Fibroblast of skin of back (primary cell): ENCODE measurements around the gene PDE10A.
"Not testable (repeated sequence)": the region's sequence is repeated elsewhere in the genome, so short reads cannot be mapped to it uniquely, and the experiment has no call there.

ENCODE experiments used
- DNase-seq: peaks from one replicate; pipeline ENCODE4 v3.0.0-alpha.2; 2013

The PDE10A gene

GRCh38 chr6:165545806-165546205 lies 117.2 kb downstream of the PDE10A start:
- no peak for DNase-seq

GRCh38 chr6:165543781-165544180 lies 119.3 kb downstream of the PDE10A start:
- no peak for DNase-seq

DNA sequence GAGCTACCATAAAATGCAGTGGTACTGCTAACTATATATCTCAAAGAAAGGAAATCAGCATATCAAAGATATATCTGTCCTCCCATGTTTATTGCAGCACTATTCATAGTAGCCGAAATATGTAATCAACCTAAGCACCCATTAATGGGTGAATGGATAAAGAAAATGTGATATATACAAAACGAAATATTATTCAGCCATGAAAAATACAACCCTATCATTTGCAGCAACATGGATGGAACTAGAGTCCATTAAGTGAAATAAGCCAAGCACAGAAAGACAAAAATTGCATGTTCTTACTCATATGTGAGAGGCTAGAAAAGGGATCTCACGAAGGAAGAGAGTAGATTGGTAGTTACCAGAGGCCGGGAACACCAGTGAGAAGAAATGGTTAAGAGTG lies 126.1 kb downstream of the PDE10A start:
- DNase-seq: no peak

DNA sequence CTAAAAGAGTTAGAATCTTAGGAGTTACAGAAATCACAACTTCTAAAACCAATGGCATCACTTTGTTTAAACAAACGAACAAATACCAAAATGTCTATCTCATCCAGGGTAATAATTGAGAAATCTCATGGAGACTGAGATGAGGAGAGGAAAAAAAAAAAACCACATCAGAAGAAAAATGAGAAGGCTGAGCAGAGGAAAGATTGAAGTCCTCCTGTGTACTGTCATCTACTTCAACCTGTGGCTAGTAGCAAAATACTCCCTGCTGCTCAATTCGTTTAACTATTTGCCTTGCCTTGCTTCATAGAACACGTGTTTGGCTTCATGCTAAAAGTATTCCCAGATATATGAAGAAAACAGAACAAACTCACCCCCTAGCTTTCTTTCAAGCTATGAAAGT lies 143.7 kb downstream of the PDE10A start:
- DNase-seq: no peak

DNA sequence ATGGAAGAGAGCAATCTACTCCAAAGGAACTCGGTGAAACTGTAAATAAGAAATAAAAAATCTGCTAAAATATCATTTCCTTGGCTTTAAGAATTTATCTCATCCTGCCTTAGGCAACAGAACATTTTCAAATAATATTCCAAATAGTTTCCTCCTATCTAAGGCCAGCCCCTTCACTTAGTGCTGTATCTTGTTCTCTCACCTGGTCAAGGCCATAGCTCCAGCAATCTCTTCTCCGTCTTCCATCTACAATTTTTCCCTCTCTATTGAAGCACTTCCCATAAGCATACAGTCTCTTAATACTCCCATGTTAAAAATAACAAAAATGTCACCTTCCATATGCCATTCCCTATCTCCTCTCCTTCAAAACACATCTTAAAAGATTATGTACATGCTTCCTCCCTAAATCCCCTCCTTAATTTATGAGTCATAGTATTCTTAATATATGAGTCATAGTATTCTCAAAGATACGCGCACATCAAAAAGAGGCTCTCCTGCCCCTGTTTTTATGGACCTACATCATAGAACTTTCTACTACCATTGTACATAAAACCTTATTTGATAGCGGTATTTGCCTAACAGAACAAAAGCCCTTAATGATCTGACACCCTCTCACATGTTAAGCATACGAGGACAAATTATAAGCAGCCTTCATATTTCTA lies 146.9 kb downstream of the PDE10A start:
- DNase-seq: peak; percentile 32

DNA sequence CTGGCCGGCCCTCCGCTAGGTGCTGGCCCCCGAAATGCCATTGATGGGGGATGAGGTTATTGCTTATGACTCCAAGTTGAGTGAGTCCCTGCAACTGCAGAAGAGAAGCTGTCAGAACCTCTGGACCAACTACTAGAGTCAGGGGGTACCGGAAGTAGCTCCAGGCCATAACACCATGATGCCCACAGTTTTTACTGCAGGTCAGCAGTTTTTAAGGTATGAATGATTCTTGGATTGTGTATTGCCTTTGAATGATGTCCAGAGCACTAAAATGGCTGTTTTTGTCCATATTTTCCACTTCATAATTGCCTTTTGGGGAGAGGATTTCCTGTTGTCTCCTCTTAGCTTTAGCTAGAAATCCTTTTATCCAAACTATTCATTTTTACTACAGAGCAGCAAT lies 148.4 kb downstream of the PDE10A start:
- no peak for DNase-seq

DNA sequence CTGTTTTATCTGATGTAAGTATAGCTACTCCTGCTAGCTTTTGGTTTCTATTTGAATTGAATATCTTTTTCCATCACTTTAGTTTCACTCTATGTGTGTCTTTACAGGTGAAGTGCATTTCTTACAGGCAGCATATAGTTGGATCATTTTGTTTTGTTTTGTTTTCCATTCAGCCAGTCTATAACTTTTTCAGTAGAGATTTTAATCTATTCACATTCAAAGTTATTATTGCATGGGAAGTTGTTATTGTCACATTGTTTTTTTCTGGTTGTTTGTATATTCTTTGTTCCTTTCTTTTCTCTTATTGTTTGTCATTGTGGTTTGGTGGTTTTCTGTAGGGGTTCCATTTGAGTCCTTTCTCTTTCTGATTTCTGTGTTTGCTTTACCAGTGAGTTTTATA lies 151.2 kb downstream of the PDE10A start:
- DNase-seq: no peak

DNA sequence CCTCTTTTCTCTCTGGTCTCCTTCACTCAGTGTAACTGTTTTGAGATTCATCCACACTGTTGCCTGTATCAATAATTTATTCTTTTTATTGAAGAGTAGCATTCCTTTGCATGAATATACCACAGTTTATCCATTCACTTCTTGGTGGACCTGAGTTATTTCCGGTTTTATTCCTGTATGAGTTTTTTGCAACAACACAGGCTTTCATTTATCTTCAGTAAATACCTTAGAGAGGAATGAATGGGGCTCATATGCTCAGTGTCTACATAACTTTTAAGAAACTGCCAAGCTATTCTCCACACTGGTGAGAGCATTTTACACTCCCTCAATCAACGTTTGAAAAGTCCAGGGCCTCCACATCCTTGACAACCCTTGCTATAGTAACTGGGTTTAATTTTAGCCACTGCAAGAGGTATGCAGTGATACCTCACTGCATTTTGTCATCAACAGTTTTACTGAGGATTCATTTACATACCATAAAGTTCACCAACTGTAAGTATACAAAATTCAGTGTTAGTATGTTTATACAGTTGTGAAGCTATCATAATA lies 154.6 kb downstream of the PDE10A start:
- no peak for DNase-seq

DNA sequence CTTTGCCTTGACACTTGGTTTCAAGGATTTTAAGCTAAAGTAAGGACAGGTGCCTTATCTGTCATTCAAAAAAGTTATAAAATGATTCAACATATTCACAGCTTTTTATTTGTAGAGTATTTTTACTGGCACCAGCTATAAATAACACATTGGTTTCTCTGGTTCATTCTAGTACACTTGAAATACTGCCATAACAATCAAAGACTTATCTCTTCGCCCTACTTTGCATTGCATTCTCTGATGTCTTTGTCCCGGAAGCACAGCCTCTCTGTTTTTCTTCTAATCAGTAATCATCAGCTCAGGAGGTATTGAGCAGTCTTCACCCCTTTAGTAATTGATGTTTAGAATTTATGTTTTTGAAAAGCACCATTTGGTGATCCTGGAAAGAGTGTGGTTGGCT lies 156.4 kb downstream of the PDE10A start:
- DNase-seq: no peak

DNA sequence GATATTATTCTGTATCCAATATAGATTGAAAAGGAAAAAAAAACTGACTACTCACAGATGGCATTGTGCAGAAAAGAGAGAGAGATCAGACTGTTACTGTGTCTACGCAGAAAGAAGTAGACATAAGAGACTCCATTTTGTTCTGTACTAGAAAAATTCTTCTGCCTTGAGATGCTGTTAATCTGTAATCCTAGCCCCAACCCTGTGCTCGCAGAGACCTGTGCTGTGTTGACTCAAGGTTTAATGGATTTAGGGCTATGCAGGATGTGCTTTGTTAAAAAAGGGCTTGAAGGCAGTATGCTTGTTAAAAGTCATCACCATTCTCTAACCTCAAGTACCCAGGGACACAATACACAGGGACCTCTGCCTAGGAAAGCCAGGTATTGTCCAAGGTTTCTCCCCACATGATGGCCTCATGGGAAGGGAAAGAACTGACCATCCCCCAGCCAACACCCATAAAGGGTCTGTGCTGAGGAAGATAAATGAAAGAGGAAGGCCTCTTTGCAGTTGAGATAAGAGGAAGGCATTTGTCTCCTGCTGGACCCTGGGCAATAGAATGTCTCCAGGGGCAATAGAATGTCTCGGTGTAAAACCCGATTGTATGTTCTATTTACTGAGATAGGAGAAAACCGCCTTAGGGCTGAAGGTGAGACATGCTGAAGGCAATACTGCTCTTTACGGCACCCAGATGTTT lies 162.7 kb downstream of the PDE10A start:
- DNase-seq: not testable (repeated sequence)

DNA sequence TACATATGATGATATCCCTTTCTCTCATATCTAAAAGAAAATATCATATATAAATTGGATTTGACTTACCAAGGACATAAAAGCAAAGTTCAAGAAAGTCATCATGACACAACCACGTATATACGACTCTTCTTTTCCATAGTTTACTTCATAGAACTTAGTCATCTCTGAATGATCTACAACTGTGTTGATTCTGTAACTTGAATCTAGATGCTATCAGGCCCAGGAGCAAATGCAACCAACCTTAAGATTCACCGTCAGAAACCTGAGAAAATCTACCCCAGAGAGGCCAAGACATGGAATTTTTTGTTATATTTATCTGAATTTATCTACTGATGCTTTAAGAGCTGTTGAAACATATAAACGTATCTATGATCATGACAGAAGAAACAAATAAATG lies 165.6 kb downstream of the PDE10A start:
- no peak for DNase-seq

GRCh38 chr6:165488624-165489295 lies 174.3 kb downstream of the PDE10A start:
- no peak for DNase-seq

DNA sequence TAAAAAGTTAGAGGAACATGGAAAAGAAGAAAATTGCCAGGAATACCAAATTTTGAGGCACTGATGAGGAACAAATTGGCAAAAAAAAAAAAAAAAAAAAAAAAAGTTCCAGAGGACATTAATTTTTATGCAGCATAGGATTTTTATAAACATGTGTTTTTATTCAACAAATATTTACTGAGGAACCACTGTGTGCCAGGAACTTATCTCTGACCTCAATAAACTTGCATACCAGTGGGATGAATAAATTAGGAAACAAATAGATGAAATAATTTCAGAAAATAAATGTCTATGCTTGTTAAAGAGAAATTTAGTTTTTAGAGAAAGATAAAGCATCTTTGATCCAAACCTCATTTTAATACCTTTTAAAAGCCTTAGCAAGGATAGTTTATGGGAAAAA lies 175.1 kb downstream of the PDE10A start:
- DNase-seq: no peak

GRCh38 chr6:165487347-165487746 lies 175.7 kb downstream of the PDE10A start:
- no peak for DNase-seq

DNA sequence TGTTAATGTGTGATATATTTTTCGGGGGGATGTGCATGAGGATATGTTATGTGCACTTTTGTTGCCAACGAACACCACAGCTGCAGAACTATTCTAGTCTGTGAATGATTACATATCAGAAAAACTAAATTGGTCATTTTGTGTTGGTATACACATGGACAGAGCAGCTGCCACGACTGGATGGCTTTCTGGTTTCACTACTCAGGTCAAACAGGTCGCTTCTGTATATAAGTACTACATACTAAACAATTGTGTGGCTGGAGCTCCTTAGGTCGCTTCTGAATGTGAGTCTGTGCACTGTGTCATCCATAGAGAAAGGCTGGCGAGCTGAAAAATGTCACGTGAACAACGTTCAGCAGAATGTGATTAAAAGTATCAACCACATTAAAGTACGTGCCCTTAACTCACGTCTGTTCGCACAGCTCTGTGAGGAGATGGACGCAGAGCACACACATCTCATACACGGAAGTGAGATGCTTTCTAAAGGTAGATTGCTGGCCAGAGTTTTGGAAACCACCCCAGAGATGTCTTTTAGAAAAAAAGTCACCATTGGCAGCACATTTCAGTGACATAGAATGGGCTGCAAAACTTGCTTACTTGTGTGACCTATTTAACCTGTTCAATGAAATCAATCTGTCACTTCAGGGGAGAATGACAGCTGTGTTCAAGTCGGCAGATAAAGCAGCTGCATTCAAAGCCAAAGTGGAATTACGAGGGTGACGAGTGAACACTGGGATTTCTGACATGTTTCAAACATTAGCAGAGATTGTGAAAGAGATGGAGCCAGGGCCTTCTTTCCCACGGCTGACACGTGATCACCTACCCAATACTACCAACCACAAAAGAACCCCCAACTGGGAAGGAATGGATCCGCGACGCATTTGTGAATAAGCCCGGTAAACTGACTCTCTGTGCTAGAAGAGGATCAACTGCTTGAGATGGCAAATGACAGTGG lies 176.6 kb downstream of the PDE10A start:
- DNase-seq: peak; percentile 1

GRCh38 chr6:165484178-165484889 lies 178.7 kb downstream of the PDE10A start:
- DNase-seq: no peak

GRCh38 chr6:165481921-165482320 lies 181.1 kb downstream of the PDE10A start:
- no peak for DNase-seq

DNA sequence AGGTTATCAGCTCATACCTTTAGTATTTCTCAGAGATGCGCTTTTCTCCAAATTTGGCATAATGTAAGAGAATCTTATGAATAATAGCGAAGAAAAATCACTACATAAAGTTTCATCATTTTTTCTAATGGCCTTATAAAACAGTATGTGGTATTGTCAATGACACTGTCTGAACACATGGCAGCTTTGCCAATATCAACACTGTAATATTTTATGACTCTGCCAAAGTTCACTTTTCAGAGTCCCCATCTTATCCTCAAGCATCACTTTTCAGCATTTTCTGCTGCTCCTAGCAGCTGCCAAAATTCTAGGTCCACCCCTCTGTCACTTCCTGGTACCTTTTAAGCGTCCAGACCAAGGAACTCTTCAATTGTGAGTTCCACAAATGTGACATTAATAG lies 182.1 kb downstream of the PDE10A start:
- DNase-seq: no peak

- DNase-seq: no peak
These were observed 184.5 kb downstream of the PDE10A start for GRCh38 chr6:165478581-165478980.

- DNase-seq: no peak
These were observed 193.6 kb downstream of the PDE10A start for GRCh38 chr6:165469483-165469882.

- DNase-seq: no peak
These were observed 194.5 kb downstream of the PDE10A start for GRCh38 chr6:165468340-165469235.
